Heart left ventricle (tissue), 16 donors: ENCODE results near the gene MYO10. TPM values are rescaled to one million over a fixed set of nuclear protein-coding genes. Genes with fewer than 3 reads are reported as not detected.

Experiments used
- ATAC-seq, 4 donors: fragments of 200-7000 bp; cut with Tn5 transposase; one replicate each; pipeline ENCODE4 v1.9.1; 2020 to 2022; ENCODE audit warnings: moderate library complexity in 4 of 4, mild to moderate bottlenecking in 3 of 4, moderate number of reproducible peaks in 1 of 4
- DNase-seq, 5 donors: peaks; one replicate each; pipeline ENCODE4 v3.0.0-alpha.2; 2020
- H3K27ac ChIP-seq, 12 donors: fragments of 200-600 bp; sonication (generic) in 4 of 12; one replicate each; pipeline versions ENCODE4 v1.5.0 to v1.8.0; 2016 to 2022; ENCODE audit warnings: mild to moderate bottlenecking in 2 of 12
- H3K27me3 ChIP-seq, 9 donors: fragments of 200-600 bp; sonication (generic) in 2 of 9; one replicate each; pipeline versions ENCODE4 v1.5.1 to v1.8.0; 2016 to 2022; ENCODE audit warnings: mild to moderate bottlenecking in 3 of 9
- H3K36me3 ChIP-seq, 9 donors: fragments of 200-600 bp; sonication (generic) in 2 of 9; one replicate each; pipeline versions ENCODE4 v1.5.0 to v1.8.0; 2018 to 2022; ENCODE audit warnings: mild to moderate bottlenecking in 2 of 9
- H3K4me1 ChIP-seq, 12 donors: fragments of 200-600 bp; sonication (generic) in 4 of 12; one replicate each; pipeline versions ENCODE4 v1.5.0 to v1.8.0; 2016 to 2022; ENCODE audit warnings: mild to moderate bottlenecking in 3 of 12
- H3K4me3 ChIP-seq, 12 donors: fragments of 200-600 bp; sonication (generic) in 4 of 12; one replicate each; pipeline versions ENCODE4 v1.5.0 to v1.8.0; 2017 to 2022; ENCODE audit warnings: mild to moderate bottlenecking in 9 of 12, moderate library complexity in 4 of 12
- H3K9me3 ChIP-seq, 12 donors: fragments of 200-600 bp; sonication (generic) in 4 of 12; one replicate each; pipeline versions ENCODE4 v1.5.0 to v1.8.0; 2016 to 2022; ENCODE audit warnings: mild to moderate bottlenecking in 1 of 12
- CTCF ChIP-seq, 12 donors: fragments of 200-600 bp; sonication (generic) in 4 of 12; IDR thresholded peaks; one replicate each; pipeline versions ENCODE4 v1.5.0 to v1.8.0; 2018 to 2022; ENCODE audit warnings: antibody characterized with exemption in 12 of 12, mild to moderate bottlenecking in 5 of 12
- POLR2A ChIP-seq, 2 donors: fragments of 450-650 bp; IDR thresholded peaks; one replicate each; pipeline ENCODE4 v1.6.1; 2017; ENCODE audit warnings: antibody characterized with exemption in 2 of 2, mild to moderate bottlenecking in 2 of 2, moderate library complexity in 2 of 2
- WGBS, 4 donors: extraction: QIAGEN DNeasy Blood & Tissue Kit in 2 of 4; methylation state at CpG; one replicate each; pipeline versions ENCODE4 v1.1.5 to v1.1.7; 2013 to 2018; 5-methylcytosine and 5-hydroxymethylcytosine counted together
- intact Hi-C, 10 donors: fragments of 100-400 bp; cut with DNase I; formaldehyde crosslinking; loops; one replicate each; pipeline versions ENCODE4 v1.11.1 to v1.14.2; 2022
- polyA plus RNA-seq, 2 donors: library from polyadenylated mRNA; stranded (reverse); fragments of 200-250 nt; gene quantifications; one replicate each; pipeline ENCODE4 v1.2.3, GENCODE V29; 2013
- total RNA-seq, 9 donors: library from RNA; depleted of rRNA in 2 of 9; stranded (reverse); fragments of >200 nt in 2 of 9; fragmentation: NEBNext Ultra II Directional in 3 of 9; extraction: Animal tissue kit (Norgen Biotek cat#: 25700) in 3 of 9; gene quantifications; one replicate each; pipeline versions ENCODE4 v1.1.0 to v1.2.4, GENCODE V29; 2016 to 2023
- donor health status: ischemic (EF 13 %, LVEDD 7.1; RV severe dilation, severe dysfunction).
- donor health status: healthy with polysubstance abuse.
- donor health status: DM: no; HTN: yes; CAD: no.
- donor health status: DM: no; HTN: no; CAD: no.
- donor health status: ischemic (EF 25% LVEDD 6.9; RV normal size, moderate dysfunction).
- donor health status: ischemic (EF 25% LVEDD 5.7; RV mildly dilated, moderate dysfunction).
- donor health status: healthy.
- donor health status: DM: yes; HTN: yes; CAD: no.
- donor health status: ischemic (EF 35%, LVEDD 5.7; RV mildly dilated, moderate dysfunction).
- donor health status: nonischemic (EF 11% LVEDD 7.7; RV severe dilation, severe dysfunction).
- donor health status: DM: yes; HTN: yes; CAD: no.
- donor health status: PGD.
- donor health status: ischemic (EF 29% LVEDD 5.4; RV normal size, mild dysfunction).
- donor health status: nonischemic (EF 23%, LVEDD 6.1; RV moderate dilation, normal function).

Gene MYO10
- total and polyA plus RNA-seq, 11 donors, result 2.0 to 17.3 (median 3.8) TPM

GRCh38 chr5:16797951-16798350 is 138.1 kb downstream of the MYO10 start:
- no peak for TF ChIP-seq CTCF (IDR thresholded peaks at IDR 0.05)
- TF ChIP-seq POLR2A (IDR thresholded peaks at IDR 0.05), result no peak
- H3K9me3 ChIP-seq, result no peaks in the 10 kb centered on the region
- no peaks in the 10 kb centered on the region for H3K27me3 ChIP-seq
- intact Hi-C loops, result loop anchor here in 2 of 10 donors (10.0 kb wide), 1 partner anchor 137 kb away; the partner anchor contains the start of gene MYO10 (in 2 of the 2)
- no peaks in the 10 kb centered on the region for H3K36me3 ChIP-seq
- H3K4me3 ChIP-seq, result no peak overlapping the region
- DNase-seq (no peak), ATAC-seq (no peak)
- H3K27ac ChIP-seq, result no peak overlapping the region
- WGBS, 4 donors, result 89 to 100% (median 97%) methylated on average over 2 of the region's 2 CpGs
- no peaks in the 10 kb centered on the region for H3K4me1 ChIP-seq

DNA sequence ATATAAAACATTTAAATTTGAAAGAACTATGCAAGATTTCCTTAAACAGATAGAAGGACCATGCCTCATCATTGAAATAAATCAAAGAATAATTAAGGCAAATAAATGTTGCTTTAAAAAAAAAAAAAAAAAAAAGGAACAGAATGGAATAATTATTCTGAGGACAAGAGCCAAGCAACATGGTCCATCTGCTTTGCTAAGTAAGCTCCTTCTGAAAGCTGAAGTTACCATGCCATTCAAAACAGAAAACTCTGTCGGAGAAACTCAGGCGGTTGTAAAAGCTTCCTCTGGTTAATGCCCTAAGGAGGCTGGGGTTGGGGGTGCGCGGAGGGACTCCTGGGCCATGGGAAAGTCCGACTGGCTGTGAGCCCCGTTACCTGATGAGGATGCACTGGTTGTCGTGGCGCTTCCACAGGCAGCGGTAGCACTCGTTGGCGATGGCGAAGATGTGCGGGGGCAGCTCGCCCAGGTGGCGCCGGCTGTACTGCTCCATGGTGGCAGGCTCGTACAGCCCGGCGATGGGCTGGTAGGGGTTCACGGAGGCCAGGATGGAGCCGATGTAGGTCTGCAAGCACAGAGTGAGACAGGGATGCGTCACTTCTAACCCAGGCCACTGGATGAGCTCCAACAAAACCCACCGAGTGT is 141.7 kb downstream of the MYO10 start:
- WGBS, 4 donors, result 93 to 95% (median 94%) methylated on average over 22 to 23 of the region's 23 CpGs
- H3K9me3 ChIP-seq, result no peaks in the 10 kb centered on the region
- H3K27ac ChIP-seq, result no peak overlapping the region
- H3K36me3 ChIP-seq, result no peaks in the 10 kb centered on the region
- no peak overlapping the region for H3K4me3 ChIP-seq
- no peak for ATAC-seq
- no peak for DNase-seq
- no peaks in the 10 kb centered on the region for H3K27me3 ChIP-seq
- no peak for TF ChIP-seq POLR2A (IDR thresholded peaks at IDR 0.05)
- no peak for TF ChIP-seq CTCF (IDR thresholded peaks at IDR 0.05)
- intact Hi-C loops, result loop anchor here in 8 of 10 donors (5.0 to 10.0 kb wide), 4 partner anchors 138 to 393 kb away; partner anchors contain the start of gene MYO10 (in 2 of the 8)
- peaks cover 0 to 4% (median 0%) of the 10 kb centered on the region in 12 donors for H3K4me1 ChIP-seq

DNA sequence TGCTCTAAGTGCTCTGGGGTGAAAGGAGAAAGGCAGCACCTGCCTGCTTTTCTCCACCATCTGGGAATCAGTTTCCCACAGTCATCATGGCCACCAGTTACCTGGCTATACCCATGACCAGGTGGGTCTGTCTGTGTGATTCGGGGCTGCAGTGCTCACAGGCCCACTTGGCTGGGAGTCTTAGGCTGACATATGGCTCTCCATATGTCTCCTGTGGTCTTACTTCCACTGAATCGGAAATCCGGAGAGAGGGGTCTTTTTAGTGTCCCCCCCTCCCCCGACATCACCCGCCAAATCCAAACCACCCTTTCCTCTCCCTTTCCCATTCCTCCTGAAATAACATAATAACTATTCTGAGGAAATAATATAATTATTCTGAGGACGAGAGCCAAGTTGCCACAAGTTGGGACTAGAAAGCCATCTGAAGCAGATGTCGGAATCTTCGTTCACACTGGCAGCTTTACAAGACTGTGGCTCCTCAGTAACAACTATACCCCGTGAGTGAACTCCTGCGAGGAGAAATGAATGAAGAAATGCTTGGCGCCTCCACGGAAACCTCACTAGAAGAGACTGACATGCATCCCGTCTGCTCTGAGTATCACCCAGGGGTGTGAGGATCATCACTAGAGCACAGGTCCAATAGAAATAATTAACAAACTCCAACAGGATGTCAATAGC is 143.4 kb downstream of the MYO10 start:
- H3K27ac ChIP-seq, result no peak overlapping the region
- H3K4me3 ChIP-seq, result no peak overlapping the region
- DNase-seq (no peak), ATAC-seq (no peak)
- H3K27me3 ChIP-seq, result no peaks in the 10 kb centered on the region
- 82 to 90% (median 87%) methylated on average over 13 of the region's 13 CpGs for WGBS, 4 donors
- H3K36me3 ChIP-seq, result no peaks in the 10 kb centered on the region
- no peak for TF ChIP-seq POLR2A (IDR thresholded peaks at IDR 0.05)
- TF ChIP-seq CTCF (IDR thresholded peaks at IDR 0.05), result no peak
- intact Hi-C loops, result loop anchor here in 8 of 10 donors (5.0 to 10.0 kb wide), 4 partner anchors 140 to 395 kb away; partner anchors contain the start of gene MYO10 (in 2 of the 8)
- peaks cover 0 to 4% (median 0%) of the 10 kb centered on the region in 12 donors for H3K4me1 ChIP-seq
- no peaks in the 10 kb centered on the region for H3K9me3 ChIP-seq

DNA sequence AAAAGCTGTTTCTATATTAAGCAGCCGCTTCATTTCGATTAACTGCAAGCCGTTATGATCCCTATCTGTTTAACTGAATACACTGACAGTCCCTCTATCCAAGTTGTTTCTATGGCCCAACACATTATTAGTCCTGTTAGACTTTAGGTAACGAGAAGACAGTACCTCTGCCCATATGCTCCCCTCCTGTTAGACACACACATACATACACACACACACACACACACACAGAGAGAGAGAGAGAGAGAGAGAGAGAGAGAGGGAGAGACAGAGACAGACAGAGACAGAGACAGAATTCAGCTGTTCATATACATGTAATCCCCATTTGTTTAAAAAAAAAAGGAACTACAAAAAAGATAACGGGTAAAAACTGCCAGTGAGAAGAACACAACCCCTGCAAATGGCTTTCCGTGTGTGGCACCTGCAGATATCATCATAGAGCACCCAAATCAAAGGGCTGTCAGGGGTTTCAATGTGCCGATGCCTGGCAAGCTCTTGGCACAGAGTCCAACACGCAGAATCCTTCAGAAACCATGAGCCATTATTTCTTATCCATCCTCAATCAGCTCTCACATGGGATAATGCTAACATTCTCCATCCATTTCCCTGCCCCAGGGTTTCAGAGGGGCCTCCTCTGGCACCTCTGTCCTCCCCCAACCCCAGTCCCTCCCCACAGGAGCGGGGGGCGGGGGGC is 144.0 kb downstream of the MYO10 start:
- DNase-seq, result no peak
- WGBS, 4 donors, result 71 to 78% (median 74%) methylated on average over 10 of the region's 10 CpGs
- intact Hi-C loops, result loop anchor here (1.0 to 10.0 kb wide), 10 partner anchors 140 to 399 kb away; partner anchors contain the start of gene MYO10 (in 2 of the 10)
- Histone ChIP-seq H3K4me3 (no peak overlapping the region), H3K4me1 (peaks cover 0 to 4% (median 0%) of the 10 kb centered on the region in 12 donors), H3K9me3 (no peaks in the 10 kb centered on the region), H3K27me3 (no peaks in the 10 kb centered on the region), H3K36me3 (no peaks in the 10 kb centered on the region), H3K27ac (no peak overlapping the region)
- no peak for ATAC-seq
- TF ChIP-seq CTCF (IDR thresholded peaks at IDR 0.05) (no peak), POLR2A (IDR thresholded peaks at IDR 0.05) (no peak)
